ENCODE measurements around the gene TMEM171. TPM values are rescaled to one million over a fixed set of nuclear protein-coding genes. Genes with fewer than 3 reads are reported as not detected.

The TMEM171 gene
- total and polyA plus RNA-seq, 2 of the 8 experiments (the other 6 are each of a cell fraction or from before 2014, with no cell fraction given) = 1.0 to 2.2 TPM

- TF ChIP-seq SUZ12 (IDR thresholded peaks at IDR 0.05; ENCODE audit: low read length) (peak; percentile 77), KDM1A (IDR thresholded peaks at IDR 0.05; ENCODE audit: borderline replicate concordance, low read length) (no peak), JUND (IDR thresholded peaks at IDR 0.05; ENCODE audit: low read length) (0 out of 2 replicates have a peak, but pooled peaks have one; percentile 6), E2F6 (IDR thresholded peaks at IDR 0.05) (peak; percentile 21; the same call in 1 of the 2 replicates), FOSL1 (IDR thresholded peaks at IDR 0.05; ENCODE audit: insufficient read depth, low read depth, low read length) (no peak), KDM4A (IDR thresholded peaks at IDR 0.05; ENCODE audit: low read depth, low read length, severe bottlenecking) (peak; percentile 93), TAF1 (IDR thresholded peaks at IDR 0.05; ENCODE audit: low read depth, low read length) (0 out of 2 replicates have a peak, but pooled peaks have one; percentile 11), EZH2 (IDR thresholded peaks at IDR 0.05; ENCODE audit: low read depth, low read length, severe bottlenecking) (peak; percentile 68)
Observed at GRCh38 chr5:73120222-73121118, at the start of gene TMEM171 (continued).
